Measurements from ENCODE around the gene NTF3.

The NTF3 gene

DNA sequence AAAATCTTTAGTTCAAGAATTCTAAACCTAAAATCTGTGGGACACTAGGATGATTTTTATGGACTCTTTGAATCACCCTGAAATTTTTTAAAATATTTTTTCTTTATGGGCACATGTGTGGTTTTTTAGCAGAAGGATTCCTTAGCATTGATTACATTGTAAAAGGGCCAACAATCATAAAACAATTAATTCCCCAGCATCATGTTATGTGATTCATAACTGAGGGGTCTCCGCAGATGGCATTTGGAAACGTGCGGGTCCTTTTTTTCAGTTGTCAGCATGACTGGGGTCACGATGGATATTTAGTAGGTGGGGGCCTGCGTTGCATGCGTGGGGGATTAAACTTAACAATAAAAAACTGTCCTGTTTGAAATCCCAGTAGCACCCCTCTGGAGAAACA is 52.5 kb downstream of the NTF3 start:
- no peak overlapping the region for H3K4me3 ChIP-seq (ENCODE audit: low read depth, low read length)
- no peak for DNase-seq (ENCODE audit: low read depth)
- TF ChIP-seq, protein P1, sequence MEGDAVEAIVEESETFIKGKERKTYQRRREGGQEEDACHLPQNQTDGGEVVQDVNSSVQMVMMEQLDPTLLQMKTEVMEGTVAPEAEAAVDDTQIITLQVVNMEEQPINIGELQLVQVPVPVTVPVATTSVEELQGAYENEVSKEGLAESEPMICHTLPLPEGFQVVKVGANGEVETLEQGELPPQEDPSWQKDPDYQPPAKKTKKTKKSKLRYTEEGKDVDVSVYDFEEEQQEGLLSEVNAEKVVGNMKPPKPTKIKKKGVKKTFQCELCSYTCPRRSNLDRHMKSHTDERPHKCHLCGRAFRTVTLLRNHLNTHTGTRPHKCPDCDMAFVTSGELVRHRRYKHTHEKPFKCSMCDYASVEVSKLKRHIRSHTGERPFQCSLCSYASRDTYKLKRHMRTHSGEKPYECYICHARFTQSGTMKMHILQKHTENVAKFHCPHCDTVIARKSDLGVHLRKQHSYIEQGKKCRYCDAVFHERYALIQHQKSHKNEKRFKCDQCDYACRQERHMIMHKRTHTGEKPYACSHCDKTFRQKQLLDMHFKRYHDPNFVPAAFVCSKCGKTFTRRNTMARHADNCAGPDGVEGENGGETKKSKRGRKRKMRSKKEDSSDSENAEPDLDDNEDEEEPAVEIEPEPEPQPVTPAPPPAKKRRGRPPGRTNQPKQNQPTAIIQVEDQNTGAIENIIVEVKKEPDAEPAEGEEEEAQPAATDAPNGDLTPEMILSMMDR (IDR thresholded peaks at IDR 0.05; ENCODE audit: low read depth, low read length, missing control alignments): no peak
- in situ Hi-C loops (cut with HindIII; ENCODE audit: low sequenced_read_pairs): no loop called here

DNA sequence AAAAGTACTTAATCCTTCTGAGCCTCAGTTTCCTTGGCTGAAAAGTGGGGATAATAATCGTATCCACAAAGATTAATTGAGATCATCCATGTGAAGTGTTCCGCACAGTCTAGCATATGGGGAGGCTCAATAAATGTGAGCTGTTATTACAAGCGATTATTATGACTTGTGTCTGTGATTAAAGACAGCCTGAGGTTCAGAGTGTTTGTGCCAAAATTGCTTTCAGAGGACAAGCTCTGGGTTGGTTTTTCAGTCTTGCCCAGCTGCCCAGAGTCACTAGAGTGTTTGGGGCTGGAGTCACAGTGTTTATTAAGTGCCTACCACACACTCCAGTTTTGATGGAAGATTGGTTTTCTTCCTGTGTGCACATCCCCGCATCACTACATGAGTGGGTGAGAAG is 53.5 kb downstream of the NTF3 start:
- in situ Hi-C loops (cut with HindIII; ENCODE audit: low sequenced_read_pairs): no loop called here
- DNase-seq (ENCODE audit: low read depth): no peak
- TF ChIP-seq, protein P1 (IDR thresholded peaks at IDR 0.05; ENCODE audit: low read depth, low read length, missing control alignments): no peak
- H3K4me3 ChIP-seq (ENCODE audit: low read depth, low read length): no peak overlapping the region

DNA sequence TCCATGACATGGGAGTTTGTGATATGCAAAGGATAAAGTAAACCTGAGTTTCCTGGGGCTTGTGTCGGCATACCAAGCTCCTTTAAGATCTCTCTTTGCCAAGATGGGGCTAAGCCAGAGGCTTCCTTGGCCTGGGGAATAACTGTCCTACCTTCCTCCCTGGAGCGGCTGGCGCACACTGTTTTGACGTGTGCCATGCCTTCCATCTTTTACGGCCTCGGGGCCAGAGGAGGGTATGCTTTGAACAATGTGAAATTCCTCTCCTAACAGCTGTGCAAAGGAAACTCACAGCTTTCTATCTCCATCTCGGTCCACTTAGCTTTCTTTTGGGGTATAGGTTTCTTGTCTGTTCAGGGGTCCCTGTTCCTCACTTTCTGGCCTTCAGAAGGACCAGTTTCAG is 55.2 kb downstream of the NTF3 start:
- DNase-seq (ENCODE audit: low read depth): no peak
- H3K4me3 ChIP-seq (ENCODE audit: low read depth, low read length): no peak overlapping the region
- in situ Hi-C loops (cut with HindIII; ENCODE audit: low sequenced_read_pairs): no loop called here
- TF ChIP-seq, protein P1 (IDR thresholded peaks at IDR 0.05; ENCODE audit: low read depth, low read length, missing control alignments): no peak

DNA sequence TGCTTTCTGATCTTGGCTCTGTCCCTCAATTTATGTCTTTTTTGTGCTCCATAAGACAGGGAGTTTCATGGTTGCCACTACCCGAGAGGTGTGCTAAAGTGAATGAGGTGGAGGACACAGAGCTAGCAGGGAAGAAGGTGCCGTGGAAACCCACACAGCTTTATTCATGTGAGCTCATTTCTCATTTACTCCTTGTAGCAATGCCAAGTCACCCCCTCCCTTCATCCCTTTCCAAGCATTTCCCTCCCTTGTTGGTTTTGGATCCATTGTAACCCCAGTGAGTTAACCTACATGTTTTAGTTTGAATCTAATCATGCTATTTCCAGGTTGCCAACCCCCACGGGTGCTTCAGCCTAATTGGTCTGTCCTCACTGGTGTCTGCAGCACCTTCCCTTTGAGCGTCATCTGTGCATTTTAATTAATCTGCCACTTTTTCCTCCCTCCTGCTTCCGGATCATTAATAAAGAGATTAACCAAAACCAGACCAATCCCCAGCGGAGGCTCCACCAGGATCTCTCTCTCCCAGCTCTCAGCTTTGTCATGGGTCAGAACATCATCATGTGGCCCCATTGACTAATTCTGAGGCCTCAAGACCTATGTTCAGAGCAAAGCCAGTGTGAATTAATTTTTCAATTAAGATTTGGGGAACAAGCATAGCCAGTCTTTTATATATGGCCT is 56.2 kb downstream of the NTF3 start:
- peak; percentile 28 for DNase-seq (ENCODE audit: low read depth)
- in situ Hi-C loops (cut with HindIII; ENCODE audit: low sequenced_read_pairs): no loop called here
- H3K4me3 ChIP-seq (ENCODE audit: low read depth, low read length): no peak overlapping the region
- TF ChIP-seq, protein P1 (IDR thresholded peaks at IDR 0.05; ENCODE audit: low read depth, low read length, missing control alignments): no peak

DNA sequence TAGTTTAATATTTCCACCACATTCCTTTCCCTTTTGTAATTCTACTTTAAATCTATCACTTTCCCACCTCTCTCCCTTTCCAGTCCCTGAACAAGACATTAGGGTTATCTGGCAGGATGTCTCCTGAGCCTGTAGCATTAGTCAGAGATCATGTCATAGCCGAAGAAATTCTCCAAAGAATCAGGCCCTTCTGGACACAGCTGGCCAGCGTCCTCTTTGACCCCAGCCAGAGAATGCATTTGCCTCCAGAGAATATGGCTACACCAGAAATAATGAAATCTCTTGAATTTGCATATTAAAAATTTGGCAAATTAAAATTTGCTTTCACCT is 56.7 kb downstream of the NTF3 start:
- no peak overlapping the region for H3K4me3 ChIP-seq (ENCODE audit: low read depth, low read length)
- DNase-seq (ENCODE audit: low read depth): no peak
- TF ChIP-seq, protein P1 (IDR thresholded peaks at IDR 0.05; ENCODE audit: low read depth, low read length, missing control alignments): no peak
- in situ Hi-C loops (cut with HindIII; ENCODE audit: low sequenced_read_pairs): no loop called here

DNA sequence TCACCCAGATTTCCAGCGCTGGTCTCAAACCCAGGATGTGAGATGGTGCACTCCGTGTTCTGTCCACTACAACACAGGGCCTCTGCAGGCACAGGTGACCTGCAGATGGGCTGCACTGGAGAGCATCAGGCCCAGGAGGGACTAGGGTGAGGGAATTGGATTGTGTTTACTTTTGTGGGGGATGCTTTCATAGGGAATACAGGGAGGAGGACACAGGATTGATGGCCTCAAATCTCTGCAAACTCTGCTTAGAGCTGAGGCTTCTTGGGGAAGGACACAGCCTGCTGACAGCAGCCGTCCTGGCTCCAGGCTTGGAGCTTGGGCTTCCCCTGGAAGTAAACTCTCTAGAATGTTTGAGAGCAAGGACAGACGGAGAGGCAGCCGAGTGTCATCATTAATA is 57.1 kb downstream of the NTF3 start:
- TF ChIP-seq, protein P1 (IDR thresholded peaks at IDR 0.05; ENCODE audit: low read depth, low read length, missing control alignments): no peak
- DNase-seq (ENCODE audit: low read depth): no peak
- no peak overlapping the region for H3K4me3 ChIP-seq (ENCODE audit: low read depth, low read length)
- in situ Hi-C loops (cut with HindIII; ENCODE audit: low sequenced_read_pairs): no loop called here
